Astrocyte of the hippocampus (primary cell): ENCODE measurements around the gene RPTOR.
"Not testable (repeated sequence)": the region's sequence is repeated elsewhere in the genome, so short reads cannot be mapped to it uniquely, and the experiment has no call there.

Source experiments
- DNase-seq: peaks from one replicate; pipeline ENCODE4 v3.0.0; 2011; ENCODE audit warnings: low read depth, low spot score

RPTOR gene

DNA sequence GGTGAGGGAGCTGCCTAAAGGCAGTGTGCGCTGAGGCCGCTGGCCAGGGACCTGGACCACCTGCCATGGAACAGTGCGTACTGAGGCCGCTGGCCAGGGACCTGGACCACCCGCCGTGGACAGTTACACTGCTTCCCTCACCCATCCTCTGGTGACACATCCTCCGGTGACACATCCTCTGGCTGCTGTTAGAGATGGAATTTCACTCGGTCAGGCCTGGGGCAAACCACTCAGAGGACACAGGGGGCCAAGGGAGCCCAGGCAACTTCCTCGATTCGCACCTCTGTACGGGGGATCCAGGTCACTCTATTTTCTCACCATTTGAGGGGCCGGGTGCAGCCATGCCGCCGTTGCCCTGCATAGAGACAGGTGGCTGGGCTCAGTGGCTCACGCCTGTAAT lies 32.4 kb upstream of the RPTOR start:
- peak; percentile 73 for DNase-seq

DNA sequence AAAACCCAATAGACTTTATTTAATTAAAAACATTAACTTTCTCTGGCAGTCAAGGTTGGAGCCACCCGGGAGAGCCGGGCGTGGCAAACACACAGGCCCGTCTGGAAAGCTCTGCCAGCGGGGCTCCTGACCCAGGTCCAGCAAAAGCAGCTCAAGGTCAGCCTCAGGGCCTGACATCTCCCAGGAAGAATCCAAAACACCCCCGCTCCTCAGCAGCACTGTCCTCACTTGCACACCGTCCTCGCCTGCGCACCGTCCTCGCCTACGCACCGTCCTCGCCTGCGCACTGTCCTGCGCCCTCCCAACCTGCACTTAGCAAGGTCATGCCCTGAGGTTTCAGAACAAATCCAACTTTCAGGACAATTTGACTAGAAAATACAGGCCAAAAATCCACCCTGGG lies 31.4 kb upstream of the RPTOR start:
- no peak for DNase-seq

DNA sequence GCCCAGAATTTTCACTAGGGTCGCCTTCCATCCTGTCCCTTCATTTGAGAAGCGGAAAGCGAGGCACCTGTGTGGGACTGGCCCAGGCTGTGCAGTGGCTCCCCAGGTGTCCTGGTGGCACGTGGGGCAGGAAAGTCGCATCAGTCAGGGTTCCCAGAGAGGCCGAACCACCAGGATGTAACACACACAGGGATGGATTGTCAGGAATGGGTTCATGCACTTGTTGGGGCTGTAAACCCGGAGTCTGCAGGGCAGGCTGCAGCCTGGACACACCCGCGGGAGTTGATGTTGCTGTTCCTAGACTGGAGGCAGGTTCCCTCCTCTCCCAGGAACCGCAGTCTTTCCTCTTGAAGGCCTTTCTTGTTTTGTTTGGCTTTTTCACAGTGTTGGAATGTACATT lies 30.7 kb upstream of the RPTOR start:
- peak; percentile 92 for DNase-seq

DNA sequence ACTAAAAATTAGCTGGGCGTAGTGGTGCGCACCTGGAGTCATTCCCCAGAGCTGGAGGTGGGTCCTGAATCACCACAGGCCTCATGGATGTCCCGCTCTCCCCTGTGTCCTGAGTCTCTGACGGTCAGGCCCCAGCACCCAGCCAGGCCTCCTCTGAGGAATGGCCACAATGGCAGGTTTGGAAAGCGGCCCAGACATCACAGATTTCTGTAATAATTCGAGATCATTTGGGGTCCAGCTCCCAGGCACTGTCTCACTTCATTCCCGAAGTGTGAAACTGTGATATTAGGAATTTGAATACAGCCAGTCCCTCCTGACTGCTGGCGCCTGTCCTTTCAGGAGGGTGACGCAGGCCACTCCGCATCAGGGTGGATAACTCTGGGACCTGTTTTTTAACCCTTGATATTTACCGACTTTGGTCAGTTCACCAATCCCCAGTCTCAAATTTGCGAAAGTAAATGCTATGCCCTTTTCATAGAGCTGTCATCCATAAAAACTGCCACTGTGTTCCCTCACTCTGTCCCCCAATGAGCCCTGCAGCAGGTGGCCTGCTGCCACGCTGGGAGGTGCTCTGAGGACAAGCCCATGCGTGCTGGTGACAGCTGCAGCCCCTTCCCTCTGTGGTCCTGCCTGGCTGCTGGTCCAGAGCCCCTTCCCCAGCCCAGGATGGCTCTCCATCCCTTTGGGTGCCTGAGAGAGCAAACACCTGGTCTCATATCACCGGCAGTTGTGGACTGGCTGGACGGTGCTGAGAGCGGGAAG lies 28.3 kb upstream of the RPTOR start:
- DNase-seq, result peak; percentile 28

DNA sequence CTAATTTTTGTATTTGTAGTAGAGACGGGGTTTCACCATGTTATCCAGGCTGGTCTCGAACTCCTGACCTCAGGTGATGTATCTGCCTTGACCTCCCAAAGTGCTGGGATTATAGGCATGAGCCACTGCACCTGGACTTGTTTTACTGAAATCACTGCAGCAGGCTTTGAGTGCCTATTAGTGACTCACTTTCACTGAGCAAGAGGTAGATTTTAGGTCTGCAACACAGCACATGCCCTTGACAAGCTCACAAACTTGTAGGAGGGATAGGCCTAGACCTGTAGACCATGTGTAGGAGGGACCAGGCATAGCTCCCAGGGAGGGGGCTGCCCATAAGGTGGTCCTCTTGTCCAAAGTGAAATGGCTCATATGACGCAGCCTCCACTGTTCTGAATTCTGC lies 27.0 kb upstream of the RPTOR start:
- DNase-seq, result no peak

DNA sequence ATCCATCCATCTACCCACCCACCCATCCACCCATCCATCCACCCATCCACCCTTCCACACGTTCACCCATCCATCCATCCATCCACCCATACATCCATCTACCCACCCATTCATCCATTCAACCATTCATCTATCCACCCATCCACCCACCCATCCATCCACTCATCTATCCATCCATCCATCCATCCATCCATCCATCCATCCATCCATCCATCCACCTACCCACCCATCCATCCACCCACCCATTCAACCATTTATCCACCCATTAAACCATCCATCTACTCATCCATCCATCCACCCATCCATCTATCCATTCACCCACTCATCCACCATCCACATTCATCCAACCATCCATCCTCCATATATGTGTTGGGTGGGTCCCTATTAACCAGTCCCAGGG lies 26.2 kb upstream of the RPTOR start:
- DNase-seq, result no peak

DNA sequence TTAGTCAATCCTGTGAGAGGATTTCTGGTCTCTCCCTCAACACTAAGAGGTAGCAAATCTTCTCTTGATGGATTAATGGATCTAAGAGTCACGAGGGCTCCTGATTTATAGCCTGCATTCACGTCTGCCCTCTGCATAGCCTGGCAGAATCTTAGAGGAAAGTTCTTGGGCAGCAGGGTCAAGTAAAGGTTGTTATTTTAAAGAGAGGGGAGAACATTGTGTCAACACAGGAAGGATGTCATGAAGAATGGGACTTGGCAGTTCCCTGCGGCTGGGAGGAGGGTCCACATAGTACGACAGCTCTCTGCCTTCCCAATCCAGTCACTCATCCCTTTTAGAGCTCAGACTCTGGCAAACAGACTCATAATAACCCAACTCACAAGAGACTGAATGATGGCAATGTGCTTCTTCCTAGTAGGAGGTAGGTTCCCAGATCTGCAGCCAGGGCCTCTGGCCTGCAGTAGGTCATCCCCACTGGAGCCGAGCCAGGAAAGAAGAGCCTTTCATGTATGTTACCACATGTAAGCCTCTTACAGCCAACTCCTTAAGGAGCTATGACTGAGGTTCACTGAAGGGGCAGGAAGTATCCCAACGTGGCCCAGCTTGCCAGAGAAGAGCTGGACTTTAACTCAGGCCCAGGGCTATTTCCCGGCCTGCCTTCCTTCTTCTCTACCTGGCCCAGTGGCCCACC lies 25.4 kb upstream of the RPTOR start:
- DNase-seq, result no peak

DNA sequence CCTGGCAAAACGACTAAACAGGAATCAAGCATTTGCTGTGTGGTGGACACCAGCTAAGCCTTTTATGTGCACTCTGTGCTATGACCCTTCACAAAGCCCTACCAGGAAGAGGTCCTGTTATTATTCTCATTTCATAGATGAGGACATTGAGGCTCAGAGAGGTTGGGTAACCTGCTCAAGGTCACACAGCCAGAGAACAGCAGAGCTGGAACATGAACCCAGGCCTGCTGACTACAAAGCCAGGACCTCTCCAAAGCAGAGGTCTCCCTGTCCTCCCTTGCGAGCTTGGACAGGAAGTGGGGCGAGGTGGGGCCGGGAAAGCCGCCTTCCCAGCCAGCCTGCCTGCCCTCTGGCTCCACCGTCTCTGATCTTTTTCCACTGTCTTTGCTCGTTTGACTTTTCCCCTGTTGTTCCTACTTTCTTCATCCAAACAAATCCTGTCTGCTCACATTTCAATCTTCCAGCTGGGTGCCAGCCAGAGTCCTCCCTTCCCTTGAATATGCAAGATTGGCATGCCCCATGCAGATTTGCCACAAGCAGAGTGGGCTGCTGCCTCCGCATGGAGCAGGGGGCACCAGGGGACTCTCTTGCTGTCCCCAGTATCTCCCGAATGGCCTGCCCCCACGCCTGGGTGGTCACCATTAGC lies 23.7 kb upstream of the RPTOR start:
- no peak for DNase-seq

DNA sequence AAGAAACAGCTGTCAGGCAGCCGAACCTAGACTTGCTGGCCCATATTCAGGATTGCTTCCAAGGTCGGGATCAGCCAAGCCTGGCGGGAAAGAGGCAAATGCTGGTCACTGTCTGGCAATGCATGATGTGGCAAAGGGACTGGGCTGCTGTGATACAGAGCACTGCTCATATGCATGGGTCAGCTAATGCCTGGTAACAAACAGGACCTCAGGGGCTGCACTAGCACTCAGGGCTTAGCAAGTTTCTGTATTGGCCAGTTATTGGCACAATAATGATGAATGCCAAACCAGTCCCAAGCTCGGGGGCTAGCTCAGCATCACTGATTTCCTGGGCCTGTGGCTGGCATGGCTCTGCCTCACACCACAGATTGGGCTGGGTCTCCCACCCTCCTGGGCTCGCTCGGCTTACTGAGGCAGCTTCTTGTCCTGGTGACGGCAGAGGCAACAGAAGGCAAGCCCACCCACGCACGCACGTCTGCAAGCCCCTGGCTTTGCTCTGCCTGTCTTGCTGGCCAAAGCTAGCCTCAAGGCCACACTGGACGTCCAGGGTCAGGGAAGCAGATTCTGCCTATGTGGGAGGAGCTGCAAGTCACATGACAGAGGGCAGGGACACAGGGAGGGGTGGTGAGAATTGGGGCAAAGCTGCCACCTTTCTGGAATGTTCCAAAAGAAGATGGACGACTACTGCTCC lies 21.4 kb upstream of the RPTOR start:
- no peak for DNase-seq

DNA sequence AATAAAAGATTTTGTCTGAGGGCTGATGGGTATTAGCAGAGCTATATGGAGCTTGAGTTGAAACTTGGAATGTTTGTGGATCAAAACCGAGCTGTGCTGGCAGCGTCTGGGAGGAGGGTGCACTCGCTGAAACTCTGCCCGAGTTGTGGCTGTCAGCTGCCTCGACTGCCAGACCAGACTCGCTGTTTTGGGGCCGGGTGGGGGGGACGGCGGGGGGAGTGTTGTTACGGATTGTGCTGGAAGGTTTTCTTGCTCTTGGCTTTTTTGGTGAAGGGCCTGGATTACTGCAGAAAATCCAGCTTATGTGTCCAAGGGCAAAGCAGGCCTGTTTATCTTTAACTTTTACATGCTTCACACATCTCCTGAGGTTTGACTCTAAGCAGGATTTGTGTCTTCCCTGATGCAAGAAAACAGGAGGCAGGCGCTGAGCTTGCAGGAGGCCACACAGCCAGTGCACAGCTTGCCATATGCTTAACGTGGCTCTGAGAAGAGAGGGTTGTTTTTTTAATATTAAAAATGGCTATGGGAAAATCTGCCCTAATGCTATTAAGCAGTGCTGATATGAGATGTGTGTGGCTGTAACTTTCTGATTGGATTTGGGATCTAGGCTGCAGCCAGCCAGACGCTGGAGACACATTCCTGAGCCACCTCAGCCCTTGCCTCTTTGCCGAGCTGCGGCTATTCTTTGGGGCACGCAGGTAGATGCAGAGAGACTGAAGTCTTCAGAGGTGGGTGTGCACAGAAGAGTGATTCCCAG lies 20.5 kb upstream of the RPTOR start:
- no peak for DNase-seq

DNA sequence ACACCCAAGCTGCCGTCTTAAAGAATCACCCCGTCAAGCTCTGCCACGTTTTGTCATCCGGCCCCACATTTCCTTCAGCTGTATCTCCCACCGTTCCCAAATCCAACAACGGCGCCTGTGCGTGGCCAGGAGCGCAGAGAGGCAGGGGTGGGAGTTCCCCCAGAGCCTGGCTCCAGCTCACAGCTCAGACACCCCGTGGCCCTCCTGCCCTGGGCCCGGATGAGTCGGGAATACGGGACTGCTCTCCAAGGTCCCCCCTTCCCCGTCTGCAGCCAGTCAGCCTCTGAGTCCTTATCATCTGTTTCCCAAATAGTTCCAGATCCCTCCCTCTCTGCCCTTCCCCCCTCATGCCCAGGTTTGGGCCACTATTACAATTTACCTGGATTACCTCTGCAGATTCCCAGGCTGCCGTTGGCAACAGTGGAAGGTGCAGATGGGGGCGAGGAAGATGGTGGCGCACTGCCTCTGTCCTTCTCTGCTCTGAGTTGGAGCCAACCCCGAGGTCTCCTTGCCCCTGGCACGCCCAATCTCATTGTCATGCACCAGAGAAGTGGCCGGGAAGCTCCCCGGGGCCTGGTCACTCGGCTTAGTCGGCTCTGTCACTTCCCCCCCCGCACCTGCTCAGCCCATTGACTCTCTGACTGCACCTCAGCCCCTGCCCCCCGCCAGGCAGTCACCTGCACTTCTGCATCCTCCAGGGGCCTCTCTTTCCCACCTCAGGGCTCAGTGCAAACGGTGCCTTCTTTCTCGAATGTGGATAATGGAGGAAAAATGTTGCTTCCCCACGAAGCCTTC lies 18.3 kb upstream of the RPTOR start:
- no peak for DNase-seq

DNA sequence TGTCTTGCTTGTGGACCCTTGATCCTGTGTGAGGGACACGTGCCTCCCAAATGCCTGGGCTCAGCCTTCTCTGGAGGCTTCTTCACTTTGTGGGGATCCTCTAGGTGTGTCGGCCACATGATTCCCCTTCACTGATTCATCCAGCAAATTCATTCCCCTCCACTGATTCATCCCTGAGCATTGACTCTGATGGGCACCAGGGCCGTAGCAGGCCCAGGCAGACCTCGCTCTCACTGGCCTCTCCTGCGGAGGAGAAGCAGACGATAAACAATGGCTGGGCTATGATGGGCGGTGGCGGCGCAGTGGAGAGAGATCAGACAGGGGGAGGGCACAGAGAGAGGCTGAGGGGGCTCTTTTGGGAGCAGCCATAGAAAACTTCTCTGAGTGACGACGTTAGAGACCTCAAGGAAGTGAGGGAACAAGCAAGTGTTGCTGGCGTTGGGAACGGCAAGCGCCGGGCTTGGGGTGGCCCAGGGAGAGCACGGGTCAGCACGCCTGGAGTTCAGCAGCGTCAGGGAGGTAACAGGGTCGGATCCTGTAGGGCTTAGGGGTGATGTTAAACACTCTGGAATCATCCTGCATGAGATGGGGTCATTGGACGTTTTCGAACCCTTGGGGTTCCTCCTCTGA lies 17.5 kb upstream of the RPTOR start:
- DNase-seq, result peak; percentile 47

DNA sequence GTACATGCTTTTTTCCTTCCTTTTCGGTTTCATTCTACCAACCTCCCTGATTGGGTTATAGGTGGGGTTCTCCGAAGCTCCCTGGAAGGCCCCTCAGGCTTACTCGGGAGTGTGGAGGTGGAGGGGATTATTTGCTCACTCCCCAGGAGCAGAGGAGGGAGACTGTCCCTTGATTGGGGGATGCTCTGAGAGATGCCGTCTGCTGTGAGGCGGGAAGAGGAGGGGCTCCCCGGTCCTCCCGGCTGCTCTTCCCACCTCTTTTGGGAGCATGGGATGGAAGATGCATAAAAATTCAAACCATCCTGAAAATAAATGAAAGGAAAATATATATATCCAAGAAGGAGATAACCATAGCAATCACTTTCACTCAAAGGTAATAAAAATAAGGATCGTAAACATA lies 16.1 kb upstream of the RPTOR start:
- DNase-seq, result no peak

DNA sequence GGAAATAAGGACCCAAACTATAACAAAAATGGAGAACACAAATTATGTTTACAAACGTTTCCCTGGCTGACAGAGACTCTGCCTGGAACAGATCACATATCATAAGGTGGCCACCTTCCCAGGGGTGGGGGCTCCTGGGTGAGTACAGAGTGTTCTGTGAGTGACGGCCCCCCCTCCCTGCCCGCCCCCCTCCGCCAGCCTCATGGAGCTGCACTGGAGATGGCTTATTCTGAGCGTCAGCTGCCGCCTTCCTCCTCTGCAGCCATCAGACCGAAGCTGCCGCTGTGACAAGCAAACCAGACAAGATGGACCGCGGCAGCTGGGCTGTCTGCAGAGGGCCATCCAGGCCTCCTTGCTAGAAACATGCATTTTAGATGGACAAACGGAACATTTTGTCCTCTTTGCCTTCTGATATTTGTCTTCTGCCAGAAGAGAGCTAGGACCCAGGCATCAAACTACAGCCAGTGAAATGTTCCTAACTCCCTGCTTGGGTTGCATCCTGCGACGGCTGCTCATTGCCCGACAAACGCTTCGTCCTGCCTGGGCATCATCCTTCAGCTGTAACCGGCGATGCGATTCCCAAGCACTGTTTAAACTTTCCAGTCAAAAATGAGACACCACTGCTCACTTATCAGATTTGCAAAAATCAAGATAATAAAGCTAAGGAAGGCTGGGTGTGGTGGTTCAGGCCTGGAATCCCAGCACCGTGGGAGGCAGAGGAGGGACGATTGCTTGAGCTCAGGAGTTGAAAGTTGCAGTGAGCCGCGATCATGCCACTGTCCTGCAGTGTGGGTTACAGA lies 15.3 kb upstream of the RPTOR start:
- DNase-seq, result no peak

DNA sequence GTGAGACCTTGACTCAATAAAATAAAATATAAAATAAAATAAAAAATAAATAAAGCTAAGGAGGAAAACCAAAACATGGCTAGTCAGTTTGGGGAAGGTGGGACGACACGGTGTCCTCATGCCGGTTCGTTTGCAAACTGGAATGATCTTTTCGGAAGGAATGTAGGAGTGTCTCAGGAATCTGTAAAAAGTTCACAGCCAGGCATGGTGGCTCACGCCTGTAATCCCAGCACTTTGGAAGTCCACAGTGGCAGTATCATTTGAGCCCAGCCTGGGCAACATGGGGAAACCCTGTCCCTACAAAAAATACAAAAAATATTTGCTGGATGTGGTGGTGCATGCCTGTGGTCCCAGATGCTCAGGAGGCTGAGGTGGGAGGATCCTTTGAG lies 14.7 kb upstream of the RPTOR start:
- DNase-seq, result no peak

DNA sequence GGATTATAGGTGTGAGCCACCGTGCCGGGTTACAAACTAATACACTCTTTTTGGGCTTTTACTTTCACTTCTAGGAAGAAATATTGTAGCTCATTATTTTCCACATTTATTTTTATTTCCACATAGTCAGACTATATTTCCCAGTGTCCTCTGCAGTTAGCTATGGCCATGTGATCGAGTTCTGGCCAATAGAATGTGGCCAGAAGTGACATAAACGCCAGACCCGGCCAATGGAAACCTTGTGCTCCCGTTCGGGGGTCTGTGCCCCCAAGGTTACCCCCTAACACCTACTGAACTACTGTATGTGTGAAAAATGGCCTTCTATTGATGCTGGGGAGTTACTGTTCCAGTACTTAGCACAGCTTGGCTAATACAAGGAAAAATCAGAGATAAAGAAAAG lies 13.2 kb upstream of the RPTOR start:
- no peak for DNase-seq

DNA sequence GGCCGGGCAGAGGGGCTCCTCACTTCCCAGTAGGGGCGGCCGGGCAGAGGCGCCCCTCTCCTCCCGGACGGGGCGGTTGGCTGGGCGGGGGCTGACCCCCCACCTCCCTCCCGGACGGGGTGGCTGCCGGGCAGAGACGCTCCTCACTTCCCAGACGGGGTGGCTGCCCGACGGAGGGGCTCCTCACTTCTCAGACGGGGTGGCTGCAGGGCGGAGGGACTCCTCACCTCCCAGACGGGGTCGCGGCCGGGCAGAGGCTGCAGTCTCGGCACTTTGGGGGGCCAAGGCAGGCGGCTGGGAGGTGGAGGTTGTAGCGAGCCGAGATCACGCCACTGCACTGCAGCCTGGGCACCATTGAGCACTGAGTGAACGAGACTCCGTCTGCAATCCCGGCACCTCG lies 7.3 kb upstream of the RPTOR start:
- DNase-seq, result not testable (repeated sequence)

DNA sequence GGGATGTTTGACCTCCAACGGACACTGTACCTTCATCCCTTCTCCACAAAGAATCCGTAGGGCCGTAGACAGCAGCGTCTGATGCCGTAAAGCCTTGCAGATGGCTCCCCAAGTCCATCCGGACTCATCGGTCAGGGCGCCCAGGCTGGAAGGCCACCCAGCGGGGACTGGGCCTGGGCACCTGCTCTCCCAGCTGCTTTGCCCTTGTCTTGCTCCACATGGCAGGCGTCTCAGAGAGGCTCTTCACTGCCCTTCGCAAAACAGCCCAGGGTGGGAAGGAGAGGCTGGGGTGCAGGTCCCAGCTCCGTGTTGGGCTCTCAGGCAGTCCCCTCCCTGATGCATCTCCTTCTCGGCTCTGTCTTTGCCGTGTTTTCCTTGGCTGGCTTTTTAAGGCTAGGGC lies 6.2 kb upstream of the RPTOR start:
- no peak for DNase-seq

DNA sequence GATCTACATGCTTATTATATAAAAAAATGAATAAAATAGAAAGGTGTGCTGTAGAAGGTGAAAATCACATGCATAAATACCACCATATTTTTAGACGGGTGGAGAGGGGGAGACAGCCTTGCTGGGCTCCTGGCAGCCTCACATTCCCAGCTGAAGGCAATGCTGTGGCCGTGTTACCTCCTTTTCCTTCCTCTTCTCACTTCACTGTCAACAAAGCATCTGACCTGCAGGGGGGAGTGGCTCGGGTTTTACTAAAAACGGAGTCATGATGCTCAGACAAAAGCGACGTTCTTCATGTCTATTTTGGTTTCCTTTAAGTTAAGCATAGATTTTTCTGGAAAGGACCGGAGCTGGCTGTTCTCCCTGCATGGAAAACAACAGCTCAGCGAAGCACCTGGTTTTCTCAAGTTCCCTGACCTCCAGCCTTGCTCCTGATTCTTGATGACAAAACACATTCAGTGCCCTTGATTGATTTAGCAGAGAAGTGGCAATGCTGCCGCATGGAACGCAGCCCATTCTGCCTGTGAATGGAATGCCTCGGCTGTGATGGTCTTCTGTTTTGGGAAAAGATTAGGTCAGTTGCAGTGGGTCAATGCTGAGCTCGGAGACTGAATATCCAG lies 5.5 kb upstream of the RPTOR start:
- DNase-seq, result no peak
